ENCODE data around the gene GFPT1. TPM values are rescaled to one million over a fixed set of nuclear protein-coding genes. Genes with fewer than 3 reads are reported as not detected.

Gene GFPT1
- total RNA-seq = 46.2 TPM
- long read RNA-seq, full-length matches to known transcripts = 90 of 96 reads
- long read RNA-seq, partial matches to known transcripts = 2 of 96 reads
- long read RNA-seq, other reads (novel, unspliced or antisense) = 4 of 96 reads

GRCh38 chr2:69386789-69387734, at the start of gene GFPT1:
GFPT1 (minus strand) TSS chr2:69387227; CDS start chr2:69387071, 156 bp downstream.
- Histone ChIP-seq H3K4me3 (peak within 1 kb of the TSS; percentile 92), H3K4me1 (peaks cover 45% of the 10 kb centered on the region), H3K27ac (replicated peaks) (peak within 1 kb of the TSS; percentile 84), H3K9me3 (replicated peaks) (no peaks in the 10 kb centered on the region), H3K36me3 (no peaks in the 10 kb centered on the region), H3K27me3 (ENCODE audit: low read depth) (no peaks in the 10 kb centered on the region)
- intact Hi-C loops (cut with micrococcal nuclease) = no loop called here
- peak; percentile 96 for DNase-seq
- no peak for TF ChIP-seq CTCF (IDR thresholded peaks at IDR 0.05; ENCODE audit: borderline replicate concordance)

- TF ChIP-seq CTCF (IDR thresholded peaks at IDR 0.05; ENCODE audit: borderline replicate concordance) = no peak
- H3K36me3 ChIP-seq = peaks cover 6% of the 10 kb centered on the region
- DNase-seq = no peak
- peak overlapping the region; percentile 96 for H3K27ac ChIP-seq (replicated peaks)
- peaks cover 42% of the 10 kb centered on the region for H3K4me1 ChIP-seq
- peak overlapping the region; percentile 86 for H3K4me3 ChIP-seq
- no peaks in the 10 kb centered on the region for H3K9me3 ChIP-seq (replicated peaks)
- intact Hi-C loops (cut with micrococcal nuclease) = no loop called here
- no peaks in the 10 kb centered on the region for H3K27me3 ChIP-seq (ENCODE audit: low read depth)
Measured at GRCh38 chr2:69436596-69436937, 49.5 kb upstream of the GFPT1 start.

- Histone ChIP-seq H3K27ac (replicated peaks) (no peak overlapping the region), H3K4me3 (no peak overlapping the region), H3K36me3 (peaks cover 24% of the 10 kb centered on the region), H3K27me3 (ENCODE audit: low read depth) (no peaks in the 10 kb centered on the region), H3K4me1 (peaks cover 42% of the 10 kb centered on the region), H3K9me3 (replicated peaks) (no peaks in the 10 kb centered on the region)
- DNase-seq = no peak
- TF ChIP-seq CTCF (IDR thresholded peaks at IDR 0.05; ENCODE audit: borderline replicate concordance) = no peak
- intact Hi-C loops (cut with micrococcal nuclease) = no loop called here
Measured at GRCh38 chr2:69434753-69435152, 47.7 kb upstream of the GFPT1 start.

DNA sequence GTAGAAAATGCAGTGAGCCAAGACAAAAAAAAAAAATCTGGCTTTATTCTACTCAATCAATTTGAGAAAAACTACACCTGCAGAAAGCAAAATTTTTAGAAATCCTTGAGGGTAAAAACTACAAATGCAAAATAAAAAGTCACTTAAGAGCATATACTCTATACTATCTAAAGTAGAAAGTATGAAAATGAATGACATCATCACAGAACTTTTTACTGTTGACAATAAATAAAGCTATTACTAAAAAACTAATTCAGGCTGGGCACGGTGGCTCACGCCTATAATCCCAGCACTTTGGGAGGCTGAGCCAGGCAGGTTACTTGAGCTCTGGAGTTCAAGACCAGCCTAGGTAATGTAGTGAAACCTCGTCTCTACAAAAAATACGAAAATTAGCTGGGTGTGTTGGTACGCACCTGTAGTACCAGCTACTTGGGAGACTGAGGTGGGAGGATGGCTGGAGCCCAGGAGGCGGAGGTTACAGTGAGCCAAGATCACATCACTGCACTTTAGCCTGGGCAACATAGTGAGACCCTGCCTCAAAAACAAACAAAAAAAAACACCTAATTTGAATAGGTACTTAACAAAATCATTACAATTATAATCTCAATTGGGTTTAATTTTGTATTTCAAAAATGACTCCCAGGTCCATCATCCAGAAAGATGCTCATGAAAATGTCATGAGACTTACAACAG, 42.6 kb upstream of the GFPT1 start:
- DNase-seq = no peak
- no peaks in the 10 kb centered on the region for H3K9me3 ChIP-seq (replicated peaks)
- H3K4me1 ChIP-seq = peaks cover 30% of the 10 kb centered on the region
- H3K4me3 ChIP-seq = no peak overlapping the region
- H3K27me3 ChIP-seq (ENCODE audit: low read depth) = no peaks in the 10 kb centered on the region
- H3K27ac ChIP-seq (replicated peaks) = peak overlapping the region; percentile 55
- H3K36me3 ChIP-seq = peaks cover 73% of the 10 kb centered on the region
- intact Hi-C loops (cut with micrococcal nuclease) = no loop called here
- no peak for TF ChIP-seq CTCF (IDR thresholded peaks at IDR 0.05; ENCODE audit: borderline replicate concordance)

DNA sequence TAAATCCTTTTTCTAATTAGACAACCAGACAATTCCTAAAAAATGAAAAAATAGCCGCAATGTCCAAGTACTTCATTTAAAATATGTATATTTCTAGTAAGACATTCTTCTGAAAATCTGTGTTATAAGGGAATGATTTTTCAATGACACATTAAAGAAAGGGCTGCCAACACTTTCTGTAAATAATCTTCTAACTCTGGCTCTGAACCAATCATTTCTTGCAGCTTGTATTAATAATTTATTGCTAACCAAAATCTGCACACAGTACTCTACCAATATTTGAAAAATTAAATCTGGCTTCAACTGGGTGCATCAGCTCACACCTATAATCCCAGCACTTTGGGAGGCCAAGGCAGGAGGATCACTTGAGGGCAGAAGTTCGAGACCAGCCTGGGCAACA, 42.0 kb upstream of the GFPT1 start:
- Histone ChIP-seq H3K4me1 (peaks cover 35% of the 10 kb centered on the region), H3K4me3 (no peak overlapping the region), H3K9me3 (replicated peaks) (no peaks in the 10 kb centered on the region), H3K27me3 (ENCODE audit: low read depth) (no peaks in the 10 kb centered on the region), H3K27ac (replicated peaks) (peak overlapping the region; percentile 55), H3K36me3 (peaks cover 73% of the 10 kb centered on the region)
- DNase-seq = no peak
- TF ChIP-seq CTCF (IDR thresholded peaks at IDR 0.05; ENCODE audit: borderline replicate concordance) = no peak
- intact Hi-C loops (cut with micrococcal nuclease) = no loop called here
